HL-60 (cell line): Measurements from ENCODE around the gene KRTAP4-8.

Experiments
- CTCF ChIP-seq: IDR thresholded peaks from one replicate; pipeline ENCODE4 v1.5.1; 2011; ENCODE audit warnings: low read length, control low read depth, inconsistent platforms; ENCODE audit not compliant: insufficient read depth
- POLR2AphosphoS5 ChIP-seq: IDR thresholded peaks from 2 replicates; pipeline ENCODE4 v1.6.1; 2012; ENCODE audit warnings: low read depth
- REST ChIP-seq: IDR thresholded peaks from 2 replicates; pipeline ENCODE4 v1.6.1; 2012; ENCODE audit warnings: low read depth; ENCODE audit not compliant: insufficient replicate concordance
- SPI1 ChIP-seq: IDR thresholded peaks from 2 replicates; pipeline ENCODE4 v1.6.1; 2012; ENCODE audit warnings: low read depth, mild to moderate bottlenecking, borderline replicate concordance

DNA sequence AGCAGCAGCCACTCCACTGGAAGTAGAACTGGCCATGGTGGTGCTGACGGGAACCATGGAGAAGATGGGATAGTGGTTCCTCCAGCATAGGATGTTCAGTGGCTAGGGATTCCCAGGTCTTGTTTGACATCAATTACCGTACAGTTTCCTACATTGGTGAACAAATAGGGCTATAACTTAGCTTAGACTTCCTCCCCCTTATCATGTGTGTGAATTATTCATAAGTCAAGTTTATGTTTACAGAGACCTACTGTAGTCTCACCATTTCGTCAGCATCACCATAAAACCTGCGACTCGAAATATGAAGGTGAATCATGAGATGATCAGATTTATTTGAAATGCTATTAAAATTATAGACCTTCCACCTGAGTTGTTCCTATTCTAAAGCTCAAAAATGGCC, 39.2 kb downstream of the KRTAP4-8 start:
- TF ChIP-seq CTCF (no peak), POLR2AphosphoS5 (no peak), SPI1 (no peak), REST (no peak)
